SK-N-SH treated with all-trans-retinoic acid at 6 μM for 48 hours (cell line): Measurements from ENCODE around the gene TNN.

Experiments
- OSR1 ChIP-seq: fragments of 250-450 bp; sonication (Bioruptor Pico); IDR thresholded peaks from 2 replicates; pipeline ENCODE4 v1.8.0; 2022; ENCODE audit warnings: moderate library complexity, mild to moderate bottlenecking, inconsistent platforms
- POU6F1 ChIP-seq: fragments of 250-450 bp; sonication (Bioruptor Pico); IDR thresholded peaks from 2 replicates; pipeline ENCODE4 v1.8.0; 2021; ENCODE audit warnings: low read depth, mild to moderate bottlenecking, moderate library complexity, borderline replicate concordance
- ZFP3 ChIP-seq: fragments of 250-450 bp; sonication (Bioruptor Pico); IDR thresholded peaks from 2 replicates; pipeline ENCODE4 v1.5.0; 2020; ENCODE audit warnings: mild to moderate bottlenecking, moderate library complexity
- ZNF70 ChIP-seq: fragments of 450-650 bp; formaldehyde crosslinking; IDR thresholded peaks from 2 replicates; pipeline ENCODE4 v1.5.0; 2020; ENCODE audit warnings: mild to moderate bottlenecking, moderate library complexity

DNA sequence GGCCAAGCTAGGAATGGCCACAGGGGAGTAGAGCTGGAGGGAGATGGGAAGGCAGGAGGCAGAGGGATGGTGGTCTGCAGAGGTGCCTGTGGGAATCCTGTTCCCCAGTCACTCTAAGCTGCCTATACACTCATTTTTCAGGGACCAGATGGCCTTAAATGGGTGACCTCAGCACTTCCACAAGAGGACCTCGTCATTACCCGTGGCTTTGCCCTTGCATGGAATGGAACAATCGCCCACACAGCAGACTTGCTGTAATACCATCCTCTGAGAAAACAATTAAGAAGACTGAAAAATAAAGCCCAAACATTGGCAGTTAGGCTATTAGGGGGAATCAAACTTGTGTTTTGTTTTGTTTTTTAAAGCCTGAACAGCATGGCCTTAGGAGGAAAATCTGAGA is 12.9 kb upstream of the TNN start:
- TF ChIP-seq POU6F1 (CRISPR knock-in tag) = no peak
- no peak for TF ChIP-seq OSR1
- TF ChIP-seq ZFP3 = no peak
- TF ChIP-seq ZNF70 (CRISPR knock-in tag) = no peak
